22Rv1 (cell line): Measurements from ENCODE around the gene MAST4.

Experiments used
- CTCF ChIP-seq: fragments of 450-650 bp; IDR thresholded peaks from 2 replicates; pipeline ENCODE4 v1.5.1; 2017; ENCODE audit warnings: mild to moderate bottlenecking
- ZFX ChIP-seq: fragments of 450-650 bp; IDR thresholded peaks from 2 replicates; pipeline ENCODE4 v1.6.1; 2017; ENCODE audit warnings: antibody characterized with exemption, borderline replicate concordance

DNA sequence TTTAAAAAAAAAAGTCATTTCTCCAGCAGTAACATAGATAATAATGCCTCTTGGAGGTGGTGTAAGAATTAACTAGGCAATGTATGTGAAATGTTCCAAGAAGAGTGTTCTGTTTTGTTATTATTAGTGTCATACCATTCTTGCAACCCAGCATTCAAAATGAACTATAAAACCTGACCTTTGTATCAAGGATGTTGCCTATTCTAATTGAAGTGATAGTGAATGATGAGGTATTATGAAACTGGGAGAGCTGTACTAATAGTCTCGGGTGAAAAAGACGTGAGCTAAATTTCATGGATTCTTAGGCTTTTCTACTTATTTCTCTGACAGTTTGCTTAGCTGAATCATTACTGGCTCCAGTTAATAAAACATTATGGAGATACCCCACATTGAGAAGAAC lies 375.8 kb downstream of the MAST4 start:
- no peak for TF ChIP-seq CTCF
- no peak for TF ChIP-seq ZFX
